HCT116 (cell line): ENCODE results near the gene CYSLTR2. TPM values are rescaled to one million over a fixed set of nuclear protein-coding genes. Genes with fewer than 3 reads are reported as not detected.

ENCODE experiments used
- ATAC-seq: fragments of 200-7000 bp; cut with Tn5 transposase; 2 replicates; pipeline ENCODE4 v1.9.1; 2020; ENCODE audit warnings: mild to moderate bottlenecking, moderate library complexity
- BruUV-seq: library from RNA; stranded (reverse); fragments of 400-500 nt; replicated peaks from 2 replicates; lab custom pipeline; 2021; lab: Mats Ljungman, UMichigan
- CTCF ChIA-PET: fragments of 300-600 bp; sonication (Branson Sonifier 250); formaldehyde crosslinking; loops from one replicate; lab custom pipeline; 2021; ENCODE audit warnings: antibody characterized with exemption; lab: Charles Lee
- POLR2A ChIA-PET: fragments of 300-600, 350-600 bp; sonication (Branson Sonifier 250); formaldehyde crosslinking; loops from one replicate; lab custom pipeline; 2021; ENCODE audit warnings: antibody characterized with exemption; lab: Charles Lee
- RAD21 ChIA-PET, 2 experiments: fragments of 300-600 bp; sonication (Branson Sonifier 250); formaldehyde crosslinking; loops; one replicate each; lab custom pipeline; 2023; ENCODE audit warnings: low total read pairs in 2 of 2; ENCODE audit not compliant: uncharacterized antibody in 2 of 2, unreplicated experiment in 2 of 2, low non-redundant PET in 1 of 2; lab: Charles Lee
- DNase-seq: peaks from one replicate; pipeline ENCODE4 v3.0.0-alpha.2; 2010; ENCODE audit warnings: low read depth, low spot score
- H2AFZ ChIP-seq: fragments of 200-600 bp; shearing (Covaris generic), sonication (generic); 2 replicates; pipeline ENCODE4 v1.6.1; 2017; ENCODE audit warnings: low read depth, mixed run types, mixed read lengths, antibody characterized with exemption, low read length; ENCODE audit not compliant: poor library complexity, severe bottlenecking
- H3K27ac ChIP-seq: 2 replicates; pipeline ENCODE4 v1.5.1; 2012; ENCODE audit warnings: low read depth, low read length
- H3K27me3 ChIP-seq: fragments of 200-600 bp; sonication (generic); 2 replicates; pipeline ENCODE4 v1.6.1; 2016; ENCODE audit warnings: mixed run types, low read length, mixed read lengths; ENCODE audit not compliant: insufficient read depth
- H3K36me3 ChIP-seq, 2 experiments: fragments of 200-500 bp in 1 of 2; fragments of 200-600 bp in 1 of 2; sonication (Bioruptor generic) in 1 of 2; sonication (generic) in 1 of 2; 2 replicates each; pipeline versions ENCODE4 v1.5.1 to v1.6.1; 2014 to 2016; ENCODE audit warnings: low read length in 2 of 2, inconsistent platforms in 1 of 2, mixed read lengths in 1 of 2, mixed run types in 1 of 2; ENCODE audit not compliant: insufficient read depth in 2 of 2, control insufficient read depth in 1 of 2
- H3K4me1 ChIP-seq, 2 experiments: fragments of 200-600 bp in 1 of 2; sonication (generic) in 1 of 2; 2 replicates each; pipeline versions ENCODE4 v1.5.1 to v1.6.1; 2012 to 2017; ENCODE audit warnings: low read length in 2 of 2, inconsistent platforms in 1 of 2, mild to moderate bottlenecking in 1 of 2, mixed read lengths in 1 of 2, mixed run types in 1 of 2, moderate library complexity in 1 of 2; ENCODE audit not compliant: insufficient read depth in 2 of 2, control insufficient read depth in 1 of 2
- H3K4me2 ChIP-seq: fragments of 200-600 bp; sonication (generic); 2 replicates; pipeline ENCODE4 v1.6.1; 2017; ENCODE audit warnings: mixed run types, low read length, mixed read lengths
- H3K4me3 ChIP-seq, 2 experiments: fragments of 200-600 bp in 1 of 2; sonication (generic) in 1 of 2; replicated peaks in 1 of 2; 2 replicates each; pipeline ENCODE4 v1.5.1; 2011 to 2016; ENCODE audit warnings: low read length in 2 of 2, control low read depth in 1 of 2, low read depth in 1 of 2, mild to moderate bottlenecking in 1 of 2, mixed read lengths in 1 of 2, mixed run types in 1 of 2
- H3K79me2 ChIP-seq: fragments of 200-600 bp; sonication (generic); 2 replicates; pipeline ENCODE4 v1.6.1; 2017; ENCODE audit warnings: mild to moderate bottlenecking, mixed run types, low read length, moderate library complexity, mixed read lengths; ENCODE audit not compliant: insufficient read depth
- H3K9ac ChIP-seq: fragments of 200-600 bp; sonication (generic); 2 replicates; pipeline ENCODE4 v1.6.1; 2016; ENCODE audit warnings: low read length, mixed read lengths
- H3K9me2 ChIP-seq: fragments of 200-600 bp; sonication (generic), shearing (Covaris generic); 2 replicates; pipeline ENCODE4 v1.6.1; 2017; ENCODE audit warnings: mixed run types, mild to moderate bottlenecking, moderate library complexity; ENCODE audit not compliant: insufficient read depth
- H3K9me3 ChIP-seq, 2 experiments: fragments of 200-500 bp in 1 of 2; fragments of 200-600 bp in 1 of 2; sonication (Bioruptor generic) in 1 of 2; sonication (generic) in 1 of 2; 2 replicates each; pipeline ENCODE4 v1.6.1; 2014 to 2017; ENCODE audit warnings: low read length in 2 of 2, mixed read lengths in 2 of 2, inconsistent platforms in 1 of 2, low read depth in 1 of 2, mild to moderate bottlenecking in 1 of 2, mixed run types in 1 of 2, moderate library complexity in 1 of 2; ENCODE audit not compliant: control insufficient read depth in 1 of 2, insufficient read depth in 1 of 2
- H4K20me1 ChIP-seq: fragments of 200-600 bp; sonication (generic), shearing (Covaris generic); 2 replicates; pipeline ENCODE4 v1.6.1; 2017; ENCODE audit warnings: mixed run types, mild to moderate bottlenecking, moderate library complexity; ENCODE audit not compliant: insufficient read depth
- CBX3 ChIP-seq: IDR thresholded peaks from 2 replicates; pipeline ENCODE4 v1.6.1; 2012; ENCODE audit warnings: low read depth
- CEBPB ChIP-seq: IDR thresholded peaks from 2 replicates; pipeline ENCODE4 v1.6.1; 2012; ENCODE audit warnings: low read depth
- ELF1 ChIP-seq: IDR thresholded peaks from 2 replicates; pipeline ENCODE4 v1.6.1; 2012; ENCODE audit warnings: low read depth, borderline replicate concordance
- FOSL1 ChIP-seq: IDR thresholded peaks from 2 replicates; pipeline ENCODE4 v1.6.1; 2012; ENCODE audit warnings: low read depth
- JUND ChIP-seq: IDR thresholded peaks from 2 replicates; pipeline ENCODE4 v1.6.1; 2012
- POLR2AphosphoS5 ChIP-seq: IDR thresholded peaks from 2 replicates; pipeline ENCODE4 v1.6.1; 2011; ENCODE audit warnings: mild to moderate bottlenecking, low read depth, low read length, moderate library complexity
- SP1 ChIP-seq: IDR thresholded peaks from 2 replicates; pipeline ENCODE4 v1.6.1; 2012; ENCODE audit warnings: low read depth
- TCF7L2 ChIP-seq: IDR thresholded peaks from 2 replicates; pipeline ENCODE4 v1.7.0; 2011; ENCODE audit warnings: borderline replicate concordance, inconsistent platforms; ENCODE audit not compliant: insufficient read depth, insufficient read length; ENCODE audit errors: extremely low read depth
- ZFX ChIP-seq: fragments of 450-650 bp; IDR thresholded peaks from 2 replicates; pipeline ENCODE4 v1.6.1; 2017
- ZNF274 ChIP-seq: fragments of 200-500 bp; sonication (Bioruptor generic); IDR thresholded peaks from 2 replicates; pipeline ENCODE4 v1.6.1; 2014; ENCODE audit warnings: mild to moderate bottlenecking, low read depth, low read length, inconsistent platforms
- intact Hi-C: fragments of 100-400 bp; cut with micrococcal nuclease; formaldehyde crosslinking; loops from 2 replicates; pipeline ENCODE4 v1.10.0; 2022
- total RNA-seq: library from RNA; stranded (reverse); gene quantifications from one replicate; pipeline ENCODE4 v1.2.1, GENCODE V29; 2021; ENCODE audit not compliant: unreplicated experiment
- TF ChIP-seq, protein P1 (sequence below): IDR thresholded peaks from 2 replicates; pipeline ENCODE4 v1.6.1; 2012; ENCODE audit warnings: low read depth
- TF ChIP-seq, protein P2 (sequence below): IDR thresholded peaks from 2 replicates; pipeline ENCODE4 v1.6.1; 2012
- TF ChIP-seq, protein P3 (sequence below), 3 experiments: fragments of 200-600 bp in 1 of 3; sonication (generic) in 1 of 3; IDR thresholded peaks in 2 of 3; conservative IDR thresholded peaks in 1 of 3; 2 replicates each; pipeline ENCODE4 v1.5.1; 2012 to 2017; ENCODE audit warnings: low read depth in 2 of 3, low read length in 2 of 3, antibody characterized with exemption in 1 of 3, borderline replicate concordance in 1 of 3, control low read depth in 1 of 3, mild to moderate bottlenecking in 1 of 3, mixed read lengths in 1 of 3, mixed run types in 1 of 3, moderate library complexity in 1 of 3; ENCODE audit not compliant: insufficient read depth in 1 of 3
- TF ChIP-seq, protein P4 (sequence below): IDR thresholded peaks from 2 replicates; pipeline ENCODE4 v1.6.1; 2011; ENCODE audit warnings: mild to moderate bottlenecking, low read length, moderate library complexity; ENCODE audit not compliant: insufficient replicate concordance; ENCODE audit errors: extremely low read depth

Gene CYSLTR2
- total RNA-seq, 1 experiment from 2014 or later: not detected

DNA sequence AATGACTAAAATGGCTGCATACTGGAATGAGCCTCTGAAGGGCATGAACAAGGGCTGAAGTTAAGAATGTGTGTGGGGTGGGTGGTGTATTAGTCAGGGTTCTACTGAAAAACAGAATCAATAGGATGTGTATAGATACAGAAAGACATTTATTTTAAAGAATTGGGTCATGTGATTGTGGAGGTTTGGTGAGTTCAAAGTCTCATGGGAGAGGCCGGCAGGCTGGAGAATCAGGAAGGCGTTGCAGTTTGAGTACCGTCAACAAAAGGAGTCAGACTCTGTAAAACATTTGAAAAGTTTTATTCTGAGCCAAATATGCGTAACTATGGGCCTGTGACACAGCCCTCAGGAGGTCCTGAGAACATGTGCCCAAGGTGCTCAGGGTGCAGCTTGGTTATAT lies 24.5 kb upstream of the CYSLTR2 start (continued):
- TF ChIP-seq, protein P1, sequence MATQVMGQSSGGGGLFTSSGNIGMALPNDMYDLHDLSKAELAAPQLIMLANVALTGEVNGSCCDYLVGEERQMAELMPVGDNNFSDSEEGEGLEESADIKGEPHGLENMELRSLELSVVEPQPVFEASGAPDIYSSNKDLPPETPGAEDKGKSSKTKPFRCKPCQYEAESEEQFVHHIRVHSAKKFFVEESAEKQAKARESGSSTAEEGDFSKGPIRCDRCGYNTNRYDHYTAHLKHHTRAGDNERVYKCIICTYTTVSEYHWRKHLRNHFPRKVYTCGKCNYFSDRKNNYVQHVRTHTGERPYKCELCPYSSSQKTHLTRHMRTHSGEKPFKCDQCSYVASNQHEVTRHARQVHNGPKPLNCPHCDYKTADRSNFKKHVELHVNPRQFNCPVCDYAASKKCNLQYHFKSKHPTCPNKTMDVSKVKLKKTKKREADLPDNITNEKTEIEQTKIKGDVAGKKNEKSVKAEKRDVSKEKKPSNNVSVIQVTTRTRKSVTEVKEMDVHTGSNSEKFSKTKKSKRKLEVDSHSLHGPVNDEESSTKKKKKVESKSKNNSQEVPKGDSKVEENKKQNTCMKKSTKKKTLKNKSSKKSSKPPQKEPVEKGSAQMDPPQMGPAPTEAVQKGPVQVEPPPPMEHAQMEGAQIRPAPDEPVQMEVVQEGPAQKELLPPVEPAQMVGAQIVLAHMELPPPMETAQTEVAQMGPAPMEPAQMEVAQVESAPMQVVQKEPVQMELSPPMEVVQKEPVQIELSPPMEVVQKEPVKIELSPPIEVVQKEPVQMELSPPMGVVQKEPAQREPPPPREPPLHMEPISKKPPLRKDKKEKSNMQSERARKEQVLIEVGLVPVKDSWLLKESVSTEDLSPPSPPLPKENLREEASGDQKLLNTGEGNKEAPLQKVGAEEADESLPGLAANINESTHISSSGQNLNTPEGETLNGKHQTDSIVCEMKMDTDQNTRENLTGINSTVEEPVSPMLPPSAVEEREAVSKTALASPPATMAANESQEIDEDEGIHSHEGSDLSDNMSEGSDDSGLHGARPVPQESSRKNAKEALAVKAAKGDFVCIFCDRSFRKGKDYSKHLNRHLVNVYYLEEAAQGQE: no peak
- no peak for TF ChIP-seq SP1

DNA sequence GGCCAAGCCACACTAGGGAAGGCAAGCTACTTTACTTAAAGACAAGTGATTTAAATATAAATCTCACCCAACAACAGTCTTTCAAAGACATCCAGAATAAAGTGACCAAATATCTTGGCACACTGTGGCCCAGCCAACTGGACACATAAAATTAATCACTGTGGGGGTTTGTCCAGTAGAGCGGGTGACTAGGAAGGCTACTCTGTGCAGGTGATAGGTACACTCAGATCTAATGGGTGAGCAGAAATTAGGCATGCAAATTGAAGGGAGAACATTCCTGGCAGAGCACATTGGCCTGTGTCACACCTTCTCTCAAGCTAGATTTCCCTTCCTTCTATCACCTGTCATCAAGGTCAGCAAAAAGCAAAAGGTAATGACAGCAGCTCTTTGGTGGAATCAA lies 23.4 kb upstream of the CYSLTR2 start:
- Histone ChIP-seq H3K27ac (no peak overlapping the region), H3K9me2 (no peaks in the 10 kb centered on the region), H3K9me3 (no peaks in the 10 kb centered on the region), H3K36me3 (no peaks in the 10 kb centered on the region), H4K20me1 (no peaks in the 10 kb centered on the region), H3K79me2 (no peaks in the 10 kb centered on the region), H3K9ac (no peak overlapping the region), H3K4me2 (no peak overlapping the region), H3K4me3 (no peak overlapping the region), H3K4me1 (no peaks in the 10 kb centered on the region), H3K27me3 (no peaks in the 10 kb centered on the region), H2AFZ (no peak overlapping the region)
- ChIA-PET CTCF (no interaction called here), RAD21 (no interaction called here), POLR2A (no interaction called here)
- intact Hi-C loops: no loop called here
- DNase-seq (no peak), ATAC-seq (no peak)
- no TSS peak for BruUV-seq
- TF ChIP-seq, protein P2, sequence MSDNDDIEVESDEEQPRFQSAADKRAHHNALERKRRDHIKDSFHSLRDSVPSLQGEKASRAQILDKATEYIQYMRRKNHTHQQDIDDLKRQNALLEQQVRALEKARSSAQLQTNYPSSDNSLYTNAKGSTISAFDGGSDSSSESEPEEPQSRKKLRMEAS: no peak
- no peak for TF ChIP-seq FOSL1
- no peak for TF ChIP-seq CEBPB
- TF ChIP-seq, protein P1: no peak
- no peak for TF ChIP-seq JUND
- TF ChIP-seq ZFX: no peak
- no peak for TF ChIP-seq POLR2AphosphoS5
- TF ChIP-seq ELF1: no peak
- no peak for TF ChIP-seq CBX3
- TF ChIP-seq TCF7L2: no peak
- TF ChIP-seq, protein P3, sequence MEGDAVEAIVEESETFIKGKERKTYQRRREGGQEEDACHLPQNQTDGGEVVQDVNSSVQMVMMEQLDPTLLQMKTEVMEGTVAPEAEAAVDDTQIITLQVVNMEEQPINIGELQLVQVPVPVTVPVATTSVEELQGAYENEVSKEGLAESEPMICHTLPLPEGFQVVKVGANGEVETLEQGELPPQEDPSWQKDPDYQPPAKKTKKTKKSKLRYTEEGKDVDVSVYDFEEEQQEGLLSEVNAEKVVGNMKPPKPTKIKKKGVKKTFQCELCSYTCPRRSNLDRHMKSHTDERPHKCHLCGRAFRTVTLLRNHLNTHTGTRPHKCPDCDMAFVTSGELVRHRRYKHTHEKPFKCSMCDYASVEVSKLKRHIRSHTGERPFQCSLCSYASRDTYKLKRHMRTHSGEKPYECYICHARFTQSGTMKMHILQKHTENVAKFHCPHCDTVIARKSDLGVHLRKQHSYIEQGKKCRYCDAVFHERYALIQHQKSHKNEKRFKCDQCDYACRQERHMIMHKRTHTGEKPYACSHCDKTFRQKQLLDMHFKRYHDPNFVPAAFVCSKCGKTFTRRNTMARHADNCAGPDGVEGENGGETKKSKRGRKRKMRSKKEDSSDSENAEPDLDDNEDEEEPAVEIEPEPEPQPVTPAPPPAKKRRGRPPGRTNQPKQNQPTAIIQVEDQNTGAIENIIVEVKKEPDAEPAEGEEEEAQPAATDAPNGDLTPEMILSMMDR (IDR thresholded peaks at IDR 0.05 in 2 of 3, conservative IDR thresholded peaks at IDR 0.05 in 1 of 3; ENCODE audit: borderline replicate concordance in 1 of 3, insufficient read depth in 1 of 3, low read depth in 2 of 3, low read length in 2 of 3): no peak
- TF ChIP-seq, protein P4, sequence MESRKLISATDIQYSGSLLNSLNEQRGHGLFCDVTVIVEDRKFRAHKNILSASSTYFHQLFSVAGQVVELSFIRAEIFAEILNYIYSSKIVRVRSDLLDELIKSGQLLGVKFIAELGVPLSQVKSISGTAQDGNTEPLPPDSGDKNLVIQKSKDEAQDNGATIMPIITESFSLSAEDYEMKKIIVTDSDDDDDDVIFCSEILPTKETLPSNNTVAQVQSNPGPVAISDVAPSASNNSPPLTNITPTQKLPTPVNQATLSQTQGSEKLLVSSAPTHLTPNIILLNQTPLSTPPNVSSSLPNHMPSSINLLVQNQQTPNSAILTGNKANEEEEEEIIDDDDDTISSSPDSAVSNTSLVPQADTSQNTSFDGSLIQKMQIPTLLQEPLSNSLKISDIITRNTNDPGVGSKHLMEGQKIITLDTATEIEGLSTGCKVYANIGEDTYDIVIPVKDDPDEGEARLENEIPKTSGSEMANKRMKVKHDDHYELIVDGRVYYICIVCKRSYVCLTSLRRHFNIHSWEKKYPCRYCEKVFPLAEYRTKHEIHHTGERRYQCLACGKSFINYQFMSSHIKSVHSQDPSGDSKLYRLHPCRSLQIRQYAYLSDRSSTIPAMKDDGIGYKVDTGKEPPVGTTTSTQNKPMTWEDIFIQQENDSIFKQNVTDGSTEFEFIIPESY: no peak
- no peak for TF ChIP-seq ZNF274
